ENCODE data around the gene RAD18. TPM values are rescaled to one million over a fixed set of nuclear protein-coding genes. Genes with fewer than 3 reads are reported as not detected.

RAD18 gene
- total and polyA plus RNA-seq, 8 donors, result 1.4 to 87.9 (median 4.6) TPM

DNA sequence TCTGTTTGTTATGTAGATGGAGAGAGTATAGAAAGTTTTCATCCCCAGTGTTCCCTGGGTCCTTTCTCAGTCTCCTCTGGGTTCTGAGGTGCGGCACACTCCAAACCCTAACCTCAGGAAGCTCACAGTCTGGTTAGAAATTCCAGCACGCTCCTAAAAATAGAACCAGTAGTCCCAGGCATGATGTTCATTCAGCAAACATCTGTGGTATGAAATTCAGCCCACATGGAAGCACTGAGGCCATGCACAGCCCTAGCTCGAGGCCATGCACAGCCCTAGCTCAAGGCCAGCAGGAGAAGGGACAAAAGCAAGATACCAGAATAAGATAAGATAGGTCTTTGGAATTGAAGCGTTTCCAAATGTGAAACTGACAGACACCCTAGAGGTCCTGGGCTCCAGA, 111.6 kb downstream of the RAD18 start:
- TF ChIP-seq, protein P1, sequence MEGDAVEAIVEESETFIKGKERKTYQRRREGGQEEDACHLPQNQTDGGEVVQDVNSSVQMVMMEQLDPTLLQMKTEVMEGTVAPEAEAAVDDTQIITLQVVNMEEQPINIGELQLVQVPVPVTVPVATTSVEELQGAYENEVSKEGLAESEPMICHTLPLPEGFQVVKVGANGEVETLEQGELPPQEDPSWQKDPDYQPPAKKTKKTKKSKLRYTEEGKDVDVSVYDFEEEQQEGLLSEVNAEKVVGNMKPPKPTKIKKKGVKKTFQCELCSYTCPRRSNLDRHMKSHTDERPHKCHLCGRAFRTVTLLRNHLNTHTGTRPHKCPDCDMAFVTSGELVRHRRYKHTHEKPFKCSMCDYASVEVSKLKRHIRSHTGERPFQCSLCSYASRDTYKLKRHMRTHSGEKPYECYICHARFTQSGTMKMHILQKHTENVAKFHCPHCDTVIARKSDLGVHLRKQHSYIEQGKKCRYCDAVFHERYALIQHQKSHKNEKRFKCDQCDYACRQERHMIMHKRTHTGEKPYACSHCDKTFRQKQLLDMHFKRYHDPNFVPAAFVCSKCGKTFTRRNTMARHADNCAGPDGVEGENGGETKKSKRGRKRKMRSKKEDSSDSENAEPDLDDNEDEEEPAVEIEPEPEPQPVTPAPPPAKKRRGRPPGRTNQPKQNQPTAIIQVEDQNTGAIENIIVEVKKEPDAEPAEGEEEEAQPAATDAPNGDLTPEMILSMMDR (IDR thresholded peaks at IDR 0.05), result no peak
- no peak for TF ChIP-seq EP300 (IDR thresholded peaks at IDR 0.05)
- no peak for TF ChIP-seq POLR2A (IDR thresholded peaks at IDR 0.05)
- no peak for TF ChIP-seq POLR2AphosphoS5 (IDR thresholded peaks at IDR 0.05)
- Histone ChIP-seq H3K27ac (no peak overlapping the region), H3K36me3 (no peaks in the 10 kb centered on the region), H3K27me3 (no peaks in the 10 kb centered on the region), H3K4me1 (no peaks in the 10 kb centered on the region), H3K4me3 (no peak overlapping the region), H3K9me3 (no peaks in the 10 kb centered on the region)
- intact Hi-C loops (cut with DNase I; ENCODE audit: low total_unique reads), result no loop called here
- DNase-seq, result no peak
- 61 to 78% (median 65%) methylated on average over 4 of the region's 4 CpGs for WGBS, 5 donors

DNA sequence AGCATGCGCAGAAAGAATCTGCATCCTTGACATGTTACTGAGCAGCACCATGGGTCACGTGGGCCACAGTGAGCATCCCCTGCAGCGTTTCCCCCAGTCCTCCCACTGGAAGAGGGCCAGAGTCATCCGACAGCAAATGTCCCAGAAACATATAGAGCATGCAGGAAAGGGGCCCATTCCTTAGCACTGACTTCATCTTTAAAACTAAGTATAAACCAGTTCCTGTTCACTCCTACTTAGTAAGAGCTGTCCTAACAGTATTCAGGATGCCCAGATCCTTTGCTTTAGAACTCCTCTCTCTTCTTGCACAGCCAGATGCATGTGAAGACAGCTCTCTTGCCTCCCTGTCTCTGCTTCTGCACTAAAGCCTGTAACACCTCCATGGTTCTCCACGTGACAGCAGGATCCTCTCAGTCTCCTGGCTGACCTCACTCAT, 114.6 kb downstream of the RAD18 start:
- no peaks in the 10 kb centered on the region for H3K9me3 ChIP-seq
- H3K27me3 ChIP-seq, result no peaks in the 10 kb centered on the region
- TF ChIP-seq, protein P1 (IDR thresholded peaks at IDR 0.05), result no peak
- TF ChIP-seq POLR2AphosphoS5 (IDR thresholded peaks at IDR 0.05) (no peak), POLR2A (IDR thresholded peaks at IDR 0.05) (no peak), EP300 (IDR thresholded peaks at IDR 0.05) (no peak)
- 65 to 81% (median 73%) methylated on average over 3 to 5 of the region's 5 CpGs for WGBS, 5 donors
- no peaks in the 10 kb centered on the region for H3K36me3 ChIP-seq
- intact Hi-C loops (cut with DNase I; ENCODE audit: low total_unique reads), result no loop called here
- H3K4me1 ChIP-seq, result no peaks in the 10 kb centered on the region
- no peak overlapping the region for H3K27ac ChIP-seq
- peak in 1 of 2 donors; percentile 53 for DNase-seq
- no peak overlapping the region for H3K4me3 ChIP-seq

DNA sequence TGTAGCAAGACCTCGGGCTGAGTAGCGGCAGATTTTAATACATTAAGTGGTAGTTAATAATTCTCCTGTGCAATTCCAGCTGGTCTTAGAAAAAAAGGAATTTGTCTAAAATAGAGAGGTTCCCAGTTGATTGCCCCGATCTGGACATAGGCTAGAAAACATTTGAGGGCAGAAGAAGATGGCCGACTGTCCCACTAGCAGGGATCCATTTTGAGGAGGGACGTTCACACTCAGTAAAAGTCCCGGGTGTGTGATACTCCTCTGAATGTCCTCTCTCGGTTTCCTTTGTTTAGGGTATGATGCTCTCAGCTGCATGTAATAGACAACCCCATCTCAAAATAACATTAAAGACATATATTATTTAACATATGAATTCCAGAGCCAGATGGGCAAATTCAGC, 116.0 kb downstream of the RAD18 start:
- intact Hi-C loops (cut with DNase I; ENCODE audit: low total_unique reads), result no loop called here
- Histone ChIP-seq H3K9me3 (no peaks in the 10 kb centered on the region), H3K4me1 (no peaks in the 10 kb centered on the region), H3K36me3 (no peaks in the 10 kb centered on the region), H3K4me3 (no peak overlapping the region), H3K27ac (no peak overlapping the region), H3K27me3 (no peaks in the 10 kb centered on the region)
- TF ChIP-seq POLR2A (IDR thresholded peaks at IDR 0.05), result no peak
- no peak for TF ChIP-seq EP300 (IDR thresholded peaks at IDR 0.05)
- no peak for TF ChIP-seq POLR2AphosphoS5 (IDR thresholded peaks at IDR 0.05)
- TF ChIP-seq, protein P1 (IDR thresholded peaks at IDR 0.05), result no peak
- no peak for DNase-seq
- WGBS, 5 donors, result 91 to 94% (median 93%) methylated on average over 7 of the region's 7 CpGs

DNA sequence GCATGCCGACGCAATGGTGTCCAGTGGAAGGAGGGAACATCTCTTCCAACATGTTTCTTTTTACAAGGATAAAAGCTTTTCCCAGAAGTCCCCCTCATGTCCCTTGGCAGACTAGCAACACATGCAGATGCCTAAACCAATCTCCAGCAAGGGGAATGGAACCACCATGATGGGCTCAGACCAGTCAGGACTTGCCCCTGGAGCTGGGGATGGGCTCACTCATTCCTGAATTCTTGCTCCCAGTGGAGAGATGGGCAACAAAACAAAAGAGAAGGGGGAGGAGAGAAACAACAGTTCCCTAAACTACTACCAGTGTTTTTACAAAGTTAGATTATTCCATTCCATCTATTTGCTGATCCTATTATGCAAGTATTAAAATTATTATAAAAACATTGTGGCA, 117.1 kb downstream of the RAD18 start:
- TF ChIP-seq, protein P1 (IDR thresholded peaks at IDR 0.05), result no peak
- no peak for TF ChIP-seq POLR2A (IDR thresholded peaks at IDR 0.05)
- TF ChIP-seq EP300 (IDR thresholded peaks at IDR 0.05), result no peak
- no peak for TF ChIP-seq POLR2AphosphoS5 (IDR thresholded peaks at IDR 0.05)
- Histone ChIP-seq H3K36me3 (no peaks in the 10 kb centered on the region), H3K27me3 (no peaks in the 10 kb centered on the region), H3K4me1 (no peaks in the 10 kb centered on the region), H3K4me3 (no peak overlapping the region), H3K27ac (no peak overlapping the region), H3K9me3 (no peaks in the 10 kb centered on the region)
- intact Hi-C loops (cut with DNase I; ENCODE audit: low total_unique reads), result no loop called here
- no peak for DNase-seq
- 92 to 100% (median 98%) methylated on average over 2 of the region's 2 CpGs for WGBS, 5 donors
